ENCODE data around the gene ZBTB7C. TPM values are rescaled to one million over a fixed set of nuclear protein-coding genes. Genes with fewer than 3 reads are reported as not detected.
A peak's percentile ranks its signal among the peaks of the same experiment; 100 is the strongest.

ZBTB7C gene
- total and polyA plus RNA-seq, 2 of the 8 experiments (the other 6 are each of a cell fraction or from before 2014, with no cell fraction given): 0.15 to 0.45 TPM

GRCh38 chr18:48188609-48189008 lies 220.6 kb downstream of the ZBTB7C start:
- Histone ChIP-seq H2BK120ac (replicated peaks; ENCODE audit: low read depth, low read length) (no peak overlapping the region), H3K23me2 (ENCODE audit: low read depth, low read length) (no peaks in the 10 kb centered on the region), H3K79me2 (ENCODE audit: control insufficient read depth in 1 of 2, insufficient read depth in 2 of 2, low read length in 2 of 2) (no peaks in the 10 kb centered on the region), H3K9me3 (ENCODE audit: insufficient read depth in 2 of 2, low read depth in 1 of 2, low read length in 1 of 2) (no peaks in the 10 kb centered on the region), H4K5ac (ENCODE audit: insufficient read length, low read depth, low read length) (no peak overlapping the region), H2BK15ac (ENCODE audit: low read length) (no peak overlapping the region), H3K4me2 (ENCODE audit: insufficient read depth in 1 of 2, low read depth in 2 of 2, low read length in 2 of 2) (no peak overlapping the region), H4K20me1 (replicated peaks in 1 of 2; ENCODE audit: control insufficient read depth in 1 of 2, insufficient read depth in 2 of 2, low read length in 2 of 2) (no peaks in the 10 kb centered on the region), H2BK12ac (ENCODE audit: low read depth, low read length) (no peak overlapping the region), H3K27ac (ENCODE audit: low read depth, low read length) (no peak overlapping the region), H3K27me3 (replicated peaks in 1 of 4; ENCODE audit: control insufficient read depth in 3 of 4, extremely low read depth in 1 of 4, insufficient read depth in 3 of 4, low read length in 3 of 4) (0 out of 7 replicates have a peak, but pooled peaks cover 0 to 2% (median 0%) of the 10 kb centered on the region in 4 experiments), H4K8ac (ENCODE audit: extremely low read depth, insufficient read depth, low read length) (no peak overlapping the region), H2AK5ac (ENCODE audit: low read depth, low read length) (no peak overlapping the region), H2BK5ac (ENCODE audit: low read depth, low read length) (no peak overlapping the region), H2BK20ac (ENCODE audit: low read length) (no peak overlapping the region), H3K79me1 (ENCODE audit: low read depth, low read length) (no peaks in the 10 kb centered on the region), H3K4ac (replicated peaks; ENCODE audit: insufficient read length, low read depth, low read length) (no peak overlapping the region), H3K4me3 (ENCODE audit: extremely low read depth in 1 of 4, insufficient read depth in 2 of 4, low read depth in 3 of 4, low read length in 4 of 4) (no peak overlapping the region), H3K56ac (replicated peaks; ENCODE audit: insufficient read length, low read depth, low read length) (no peak overlapping the region), H4K91ac (replicated peaks; ENCODE audit: insufficient read length, low read length) (no peak overlapping the region), H3K36me3 (ENCODE audit: control insufficient read depth in 2 of 4, insufficient read depth in 4 of 4, low read length in 3 of 4) (no peaks in the 10 kb centered on the region), H3K9ac (replicated peaks in 1 of 4; ENCODE audit: extremely low read depth in 1 of 4, low read depth in 3 of 4, low read length in 3 of 4) (no peak overlapping the region), H3K18ac (ENCODE audit: extremely low read depth, low read length) (no peak overlapping the region), H2AFZ (ENCODE audit: low read length) (no peak overlapping the region), H3K23ac (ENCODE audit: insufficient read length) (no peak overlapping the region), H3K4me1 (replicated peaks in 1 of 4; ENCODE audit: control insufficient read depth in 3 of 4, insufficient read depth in 4 of 4, low read length in 3 of 4) (no peaks in the 10 kb centered on the region; a peak in 1 of 7 replicates), H3K14ac (ENCODE audit: insufficient read length) (no peak overlapping the region)
- ChIA-PET CTCF (ENCODE audit: partially characterized antibody) (no interaction called here), POLR2A (ENCODE audit: partially characterized antibody) (no interaction called here)
- 80% methylated on average over 2 of the region's 2 CpGs; no CpG with 5 or more reads in 1 of the 2 experiments for WGBS, 2 experiments (ENCODE audit: extremely low coverage in 1 of 2, insufficient coverage in 1 of 2, insufficient read length in 1 of 2, insufficient replicate concordance in 2 of 2, low coverage in 1 of 2, low lambda C conversion rate in 2 of 2, missing lambda C conversion rate in 1 of 2)
- DNase-seq (ENCODE audit: low read depth in 1 of 2, low spot score in 2 of 2): peak in 1 of 2 experiments; percentile 13
- no peak for FAIRE-seq
- TF ChIP-seq RNF2 (IDR thresholded peaks at IDR 0.05; ENCODE audit: borderline replicate concordance, low read depth, low read length, missing control alignments, poor library complexity, severe bottlenecking) (no peak), NRF1 (IDR thresholded peaks at IDR 0.05; ENCODE audit: low read depth, low read length) (no peak), EZH2 (IDR thresholded peaks at IDR 0.05; ENCODE audit: low read depth, low read length, severe bottlenecking) (no peak), NANOG (IDR thresholded peaks at IDR 0.05; ENCODE audit: insufficient read depth, low read depth, low read length, poor library complexity, severe bottlenecking) (no peak), SP2 (IDR thresholded peaks at IDR 0.05; ENCODE audit: low read length) (no peak), GTF2F1 (IDR thresholded peaks at IDR 0.05; ENCODE audit: borderline replicate concordance, low read depth, low read length) (no peak), SRF (IDR thresholded peaks at IDR 0.05; ENCODE audit: low read depth, low read length) (no peak), MAX (IDR thresholded peaks at IDR 0.05) (no peak), FOSL1 (IDR thresholded peaks at IDR 0.05; ENCODE audit: insufficient read depth, low read depth, low read length) (no peak), RBBP5 (IDR thresholded peaks at IDR 0.05; ENCODE audit: borderline replicate concordance, low read depth, low read length) (no peak), CTCF (IDR thresholded peaks at IDR 0.05; ENCODE audit: control extremely low read depth in 1 of 3, insufficient read depth in 1 of 3, low read depth in 1 of 3, low read length in 3 of 3) (no peak)
